ENCODE measurements around the gene USP13.

DNA sequence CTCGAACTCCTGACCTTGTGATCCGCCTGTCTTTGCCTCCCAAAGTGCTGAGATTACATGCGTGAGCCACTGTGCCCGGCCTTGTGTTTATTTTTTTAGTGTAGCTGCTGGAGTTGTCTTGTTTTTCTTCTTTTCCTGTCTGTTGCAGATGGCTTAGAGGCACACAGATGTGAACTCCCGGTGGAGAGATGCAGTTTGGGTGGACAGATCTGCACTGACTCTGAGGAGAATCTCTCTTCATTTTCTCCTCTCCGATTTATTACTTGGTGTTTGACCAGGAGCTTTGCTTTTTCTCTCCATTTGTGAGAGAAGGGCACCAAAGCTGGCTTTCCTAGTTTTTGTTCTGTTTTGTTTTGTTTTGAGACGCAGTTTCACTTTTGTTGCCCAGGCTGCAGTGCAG is 62.7 kb downstream of the USP13 start:
- no peak for TF ChIP-seq CTCF (conservative IDR thresholded peaks at IDR 0.05; ENCODE audit: low read length)
- TF ChIP-seq EZH2phosphoT487 (IDR thresholded peaks at IDR 0.05; ENCODE audit: borderline replicate concordance): no peak
